NT2/D1 (cell line): ENCODE data around the gene ELP4.
"Not testable (repeated sequence)": the region's sequence is repeated elsewhere in the genome, so short reads cannot be mapped to it uniquely, and the experiment has no call there.

Experiments
- DNase-seq: peaks from one replicate; pipeline ENCODE4 v3.0.0-alpha.2; 2011; ENCODE audit warnings: low read depth, low spot score
- H3K27me3 ChIP-seq: 2 replicates; pipeline ENCODE4 v1.6.0; 2011; ENCODE audit warnings: mild to moderate bottlenecking; ENCODE audit not compliant: insufficient read length, insufficient read depth
- H3K36me3 ChIP-seq: 2 replicates; pipeline ENCODE4 v1.6.1; 2011; ENCODE audit warnings: mild to moderate bottlenecking, low read length, mixed read lengths; ENCODE audit not compliant: insufficient read depth, insufficient read length
- H3K4me1 ChIP-seq: 2 replicates; pipeline ENCODE4 v1.5.1; 2011; ENCODE audit not compliant: insufficient read depth, insufficient read length
- H3K4me3 ChIP-seq: 2 replicates; pipeline ENCODE4 v1.5.1; 2011; ENCODE audit warnings: low read depth; ENCODE audit not compliant: insufficient read length
- H3K9ac ChIP-seq: 2 replicates; pipeline ENCODE4 v1.6.0; 2011; ENCODE audit warnings: low read depth; ENCODE audit not compliant: insufficient read length
- H3K9me3 ChIP-seq: 2 replicates; pipeline ENCODE4 v1.5.1; 2011; ENCODE audit warnings: mild to moderate bottlenecking, low read length; ENCODE audit not compliant: insufficient read depth
- SUZ12 ChIP-seq: IDR thresholded peaks from 2 replicates; pipeline ENCODE4 v1.6.1; 2011; ENCODE audit not compliant: insufficient read length, insufficient read depth; ENCODE audit errors: extremely low read depth
- YY1 ChIP-seq: IDR thresholded peaks from 2 replicates; pipeline ENCODE4 v1.6.1; 2011; ENCODE audit not compliant: insufficient read length, insufficient read depth
- ZNF274 ChIP-seq: IDR thresholded peaks from 2 replicates; pipeline ENCODE4 v1.6.1; 2011; ENCODE audit warnings: mild to moderate bottlenecking, low read depth, low read length

The ELP4 gene

GRCh38 chr11:31480930-31481329, 28.6 kb upstream of the ELP4 start:
- no peaks in the 10 kb centered on the region for H3K27me3 ChIP-seq
- no peak overlapping the region for H3K4me3 ChIP-seq
- TF ChIP-seq ZNF274 (no peak), YY1 (no peak), SUZ12 (no peak)
- H3K9ac ChIP-seq: no peak overlapping the region
- no peak for DNase-seq
- no peaks in the 10 kb centered on the region for H3K4me1 ChIP-seq
- no peaks in the 10 kb centered on the region for H3K36me3 ChIP-seq
- H3K9me3 ChIP-seq: no peaks in the 10 kb centered on the region

DNA sequence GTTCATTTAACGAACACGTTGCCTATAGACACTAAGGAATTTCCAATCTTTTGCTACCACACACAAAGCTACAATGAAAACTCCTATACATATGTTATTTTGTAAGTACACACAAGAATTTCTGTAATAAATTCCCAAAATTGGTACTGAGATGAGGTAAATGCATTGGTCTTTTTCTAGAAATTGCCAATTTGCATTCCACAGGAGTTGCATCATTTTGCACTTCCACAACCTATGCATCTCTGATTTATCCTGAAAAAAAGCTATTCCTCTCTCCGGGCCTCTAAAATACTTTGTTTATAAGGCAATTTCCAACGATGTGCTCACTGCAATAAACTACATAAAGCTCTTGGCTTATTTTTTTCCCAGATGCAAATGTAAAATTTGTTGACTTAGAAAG, 25.1 kb upstream of the ELP4 start:
- Histone ChIP-seq H3K36me3 (no peaks in the 10 kb centered on the region), H3K9ac (no peak overlapping the region), H3K4me1 (no peaks in the 10 kb centered on the region), H3K9me3 (no peaks in the 10 kb centered on the region), H3K4me3 (no peak overlapping the region), H3K27me3 (no peaks in the 10 kb centered on the region)
- TF ChIP-seq SUZ12 (no peak), ZNF274 (no peak), YY1 (no peak)
- DNase-seq: no peak

DNA sequence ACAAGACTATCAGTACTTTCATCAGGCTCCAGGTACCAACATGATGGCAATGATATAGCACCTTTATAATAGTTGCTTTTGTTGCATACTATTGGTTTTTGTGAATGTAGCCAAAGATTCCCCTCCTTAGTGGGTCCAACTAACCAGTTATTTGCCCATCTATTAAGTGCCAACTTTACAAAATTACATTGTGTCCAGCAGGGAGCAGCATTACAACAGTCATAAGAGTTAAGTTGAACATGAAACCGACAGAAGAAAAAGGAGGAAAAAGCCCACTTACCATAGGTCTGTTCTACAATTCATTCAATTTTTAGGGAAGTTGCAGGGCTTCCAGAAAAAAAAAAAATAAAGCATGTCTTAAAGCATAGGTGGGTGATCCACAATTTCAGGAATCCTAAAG, 21.7 kb upstream of the ELP4 start:
- Histone ChIP-seq H3K27me3 (no peaks in the 10 kb centered on the region), H3K4me1 (no peaks in the 10 kb centered on the region), H3K4me3 (no peak overlapping the region), H3K36me3 (no peaks in the 10 kb centered on the region), H3K9me3 (no peaks in the 10 kb centered on the region), H3K9ac (no peak overlapping the region)
- no peak for TF ChIP-seq ZNF274
- no peak for TF ChIP-seq YY1
- TF ChIP-seq SUZ12: no peak
- DNase-seq: peak; percentile 15

- no peaks in the 10 kb centered on the region for H3K27me3 ChIP-seq
- no peak for DNase-seq
- H3K9me3 ChIP-seq: peaks cover 16% of the 10 kb centered on the region; the same call in 1 of the 2 replicates
- no peak overlapping the region for H3K9ac ChIP-seq
- no peak overlapping the region for H3K4me3 ChIP-seq
- TF ChIP-seq SUZ12: no peak
- no peak for TF ChIP-seq YY1
- no peak for TF ChIP-seq ZNF274
- no peaks in the 10 kb centered on the region for H3K4me1 ChIP-seq
- H3K36me3 ChIP-seq: peaks cover 4% of the 10 kb centered on the region
These were observed 17.1 kb upstream of the ELP4 start for GRCh38 chr11:31492320-31492913.

DNA sequence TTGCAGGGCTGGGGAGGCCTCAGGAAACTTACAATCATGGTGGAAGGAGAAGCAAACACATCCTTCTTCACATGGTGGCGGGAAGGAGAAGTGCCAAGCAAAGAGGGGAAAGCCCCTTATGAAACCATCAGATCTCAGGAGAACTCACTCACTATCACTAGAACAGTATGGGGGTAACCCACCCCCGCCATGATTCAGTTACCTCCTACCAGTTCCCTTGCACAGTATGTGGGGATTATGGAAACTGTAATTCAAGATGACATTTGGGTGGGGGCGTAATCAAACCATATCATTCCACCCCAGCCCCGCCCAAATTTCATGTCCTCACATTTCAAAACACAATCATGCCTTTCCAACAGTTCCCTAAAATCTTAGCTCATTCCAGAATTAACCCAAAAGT, 16.3 kb upstream of the ELP4 start:
- Histone ChIP-seq H3K4me1 (no peaks in the 10 kb centered on the region), H3K9me3 (peaks cover 16% of the 10 kb centered on the region; the same call in 1 of the 2 replicates), H3K9ac (no peak overlapping the region), H3K4me3 (no peak overlapping the region), H3K36me3 (peaks cover 4% of the 10 kb centered on the region), H3K27me3 (no peaks in the 10 kb centered on the region)
- no peak for DNase-seq
- TF ChIP-seq ZNF274: no peak

DNA sequence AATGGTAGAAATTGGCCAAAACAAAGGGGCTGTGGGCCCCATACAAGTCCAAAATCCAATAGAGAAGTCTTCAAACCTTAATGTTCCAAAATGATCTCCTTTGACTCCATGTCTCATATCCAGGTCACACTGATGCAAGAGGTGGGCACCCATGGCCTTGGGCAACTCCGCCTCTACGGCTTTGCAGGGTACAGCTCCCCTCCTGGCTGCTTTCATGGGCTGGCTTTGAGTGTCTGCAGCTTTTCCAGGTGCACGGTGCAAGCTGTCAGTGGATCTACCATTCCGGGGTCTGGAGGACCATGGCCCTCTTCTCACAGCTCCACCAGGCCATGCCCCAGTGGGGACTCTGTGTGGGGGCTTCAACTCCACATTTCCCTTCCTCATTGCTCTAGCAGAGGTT, 15.8 kb upstream of the ELP4 start:
- not testable (repeated sequence) for H3K4me1 ChIP-seq, DNase-seq, H3K27me3 ChIP-seq, H3K36me3 ChIP-seq, H3K4me3 ChIP-seq, H3K9ac ChIP-seq
- peaks cover 16% of the 10 kb centered on the region; the same call in 1 of the 2 replicates for H3K9me3 ChIP-seq

GRCh38 chr11:31499576-31500178, 9.9 kb upstream of the ELP4 start:
- no peak overlapping the region for H3K4me3 ChIP-seq
- peaks cover under 1% of the 10 kb centered on the region; the same call in 1 of the 2 replicates for H3K9me3 ChIP-seq
- no peaks in the 10 kb centered on the region for H3K4me1 ChIP-seq

GRCh38 chr11:31500560-31500959, 9.0 kb upstream of the ELP4 start:
- Histone ChIP-seq H3K36me3 (peaks cover 6% of the 10 kb centered on the region), H3K9ac (no peak overlapping the region), H3K4me1 (no peaks in the 10 kb centered on the region), H3K4me3 (no peak overlapping the region), H3K9me3 (no peaks in the 10 kb centered on the region; the same call in 1 of the 2 replicates), H3K27me3 (no peaks in the 10 kb centered on the region)
- TF ChIP-seq YY1 (no peak), SUZ12 (no peak), ZNF274 (no peak)
- no peak for DNase-seq

More at GRCh38 chr11:31499576-31500178, 9.9 kb upstream of the ELP4 start:
- no peak for TF ChIP-seq SUZ12
- TF ChIP-seq ZNF274: no peak
- TF ChIP-seq YY1: no peak
- no peak for DNase-seq
- no peak overlapping the region for H3K9ac ChIP-seq
- no peaks in the 10 kb centered on the region for H3K27me3 ChIP-seq
- no peaks in the 10 kb centered on the region for H3K36me3 ChIP-seq
